Panc1 (cell line): ENCODE data around the gene CATSPER3. TPM values are rescaled to one million over a fixed set of nuclear protein-coding genes. Genes with fewer than 3 reads are reported as not detected.

ENCODE experiments used
- ATAC-seq: fragments of 200-7000 bp; cut with Tn5 transposase; 2 replicates; pipeline ENCODE4 v1.9.1; 2020; ENCODE audit warnings: mild to moderate bottlenecking, moderate library complexity
- BruUV-seq: library from RNA; stranded (reverse); fragments of 400-500 nt; replicated peaks from 2 replicates; lab custom pipeline; 2021; lab: Mats Ljungman, UMichigan
- CTCF ChIA-PET: fragments of 300-600 bp; sonication (Branson Sonifier 250); formaldehyde crosslinking; loops from one replicate; lab custom pipeline; 2022; ENCODE audit warnings: antibody characterized with exemption; lab: Charles Lee
- POLR2A ChIA-PET: fragments of 300-600 bp; sonication (Branson Sonifier 250); formaldehyde crosslinking; loops from one replicate; lab custom pipeline; 2022; ENCODE audit warnings: antibody characterized with exemption; lab: Charles Lee
- DNase-seq: peaks from one replicate; pipeline ENCODE4 v3.0.0-alpha.2; 2010; ENCODE audit warnings: low read depth, low spot score
- H3K27ac ChIP-seq: 2 replicates; pipeline ENCODE4 v1.5.1; 2011; ENCODE audit warnings: mild to moderate bottlenecking, low read length, inconsistent platforms
- H3K27me3 ChIP-seq: fragments of 200-500 bp; sonication (Bioruptor generic); 2 replicates; pipeline ENCODE4 v1.6.0; 2014; ENCODE audit warnings: low read length, inconsistent platforms; ENCODE audit not compliant: control insufficient read depth, insufficient read depth
- H3K36me3 ChIP-seq: fragments of 200-500 bp; sonication (Bioruptor generic); 2 replicates; pipeline ENCODE4 v1.5.1; 2014; ENCODE audit warnings: inconsistent platforms, mild to moderate bottlenecking, low read length, moderate library complexity; ENCODE audit not compliant: control insufficient read depth, insufficient read depth
- H3K4me1 ChIP-seq: 2 replicates; pipeline ENCODE4 v1.5.1; 2011; ENCODE audit warnings: inconsistent platforms, mild to moderate bottlenecking, low read length, moderate library complexity; ENCODE audit not compliant: control insufficient read depth, insufficient read depth
- H3K4me3 ChIP-seq, 2 experiments: 2 replicates each; pipeline ENCODE4 v1.5.1; 2011 to 2012; ENCODE audit warnings: low read depth in 2 of 2, low read length in 2 of 2, mild to moderate bottlenecking in 2 of 2, inconsistent platforms in 1 of 2, moderate library complexity in 1 of 2
- H3K9me3 ChIP-seq: fragments of 200-500 bp; sonication (Bioruptor generic); 2 replicates; pipeline ENCODE4 v1.5.1; 2014; ENCODE audit warnings: low read depth, mild to moderate bottlenecking, inconsistent platforms, low read length, moderate library complexity; ENCODE audit not compliant: control insufficient read depth, insufficient read depth
- CTCF ChIP-seq: fragments of 450-650 bp; IDR thresholded peaks from 2 replicates; pipeline ENCODE4 v1.5.1; 2017; ENCODE audit warnings: mild to moderate bottlenecking
- POLR2AphosphoS5 ChIP-seq: IDR thresholded peaks from 2 replicates; pipeline ENCODE4 v1.6.1; 2012; ENCODE audit warnings: mild to moderate bottlenecking, low read depth, low read length, moderate library complexity
- REST ChIP-seq, 2 experiments: IDR thresholded peaks; 2 replicates each; pipeline ENCODE4 v1.6.1; 2011 to 2012; ENCODE audit warnings: low read depth in 2 of 2, control low read depth in 1 of 2, low read length in 1 of 2, mild to moderate bottlenecking in 1 of 2, moderate library complexity in 1 of 2; ENCODE audit not compliant: insufficient read depth in 1 of 2
- SIN3A ChIP-seq: IDR thresholded peaks from 2 replicates; pipeline ENCODE4 v1.6.1; 2012; ENCODE audit warnings: low read depth, mild to moderate bottlenecking, low read length, moderate library complexity, borderline replicate concordance; ENCODE audit not compliant: insufficient read depth
- TCF7L2 ChIP-seq: IDR thresholded peaks from 2 replicates; pipeline ENCODE4 v1.6.1; 2011; ENCODE audit warnings: mild to moderate bottlenecking, low read depth, low read length, inconsistent platforms
- in situ Hi-C: cut with HindIII; loops from 2 replicates; pipeline ENCODE4 v1.10.0; 2016; ENCODE audit warnings: low sequenced_read_pairs, low pct_unique_long_range_greater_than_20kb
- intact Hi-C: fragments of 100-400 bp; cut with micrococcal nuclease; formaldehyde crosslinking; loops from one replicate; pipeline ENCODE4 v1.10.0; 2022; ENCODE audit not compliant: unreplicated experiment
- total RNA-seq: library from RNA; stranded (reverse); gene quantifications from one replicate; pipeline ENCODE4 v1.2.1, GENCODE V29; 2021; ENCODE audit not compliant: unreplicated experiment

CATSPER3 gene
- total RNA-seq, 1 experiment from 2014 or later = 0.69 TPM

GRCh38 chr5:135033901-135034235 lies 66.2 kb downstream of the CATSPER3 start, which contains the start of gene PITX1:
TSS of gene PITX1 (minus strand) at chr5:135034228. CDS start at chr5:135033881, 347 bp downstream.
- TF ChIP-seq SIN3A = 0 out of 2 replicates have a peak, but pooled peaks have one; percentile 6
- TF ChIP-seq CTCF = no peak
- in situ Hi-C loops = no loop called here
- DNase-seq (no peak), ATAC-seq (peak; percentile 29)
- intact Hi-C loops = loop anchor here (5.0 kb wide), 1 partner anchor 158 kb away; no protein-coding TSS in a partner anchor
- no TSS peak for BruUV-seq
- no peaks in the 10 kb centered on the region for H3K9me3 ChIP-seq
- ChIA-PET CTCF (no interaction called here), POLR2A (no interaction called here)
- peaks cover 4% of the 10 kb centered on the region; the same call in 1 of the 2 replicates for H3K36me3 ChIP-seq
- no peaks in the 10 kb centered on the region for H3K27me3 ChIP-seq
- peak within 1 kb of the TSS; percentile 76 to 96 for H3K4me3 ChIP-seq
- H3K4me1 ChIP-seq = peaks cover 24% of the 10 kb centered on the region
- peak within 1 kb of the TSS; percentile 92 for H3K27ac ChIP-seq

GRCh38 chr5:135034236-135034962 lies 66.7 kb downstream of the CATSPER3 start:
- ChIA-PET POLR2A (no interaction called here), CTCF (no interaction called here)
- Histone ChIP-seq H3K27ac (peak overlapping the region; percentile 83), H3K27me3 (no peaks in the 10 kb centered on the region), H3K36me3 (peaks cover 4% of the 10 kb centered on the region; the same call in 1 of the 2 replicates), H3K9me3 (no peaks in the 10 kb centered on the region), H3K4me1 (peaks cover 24% of the 10 kb centered on the region), H3K4me3 (peak overlapping the region; percentile 76 to 96)
- peak; percentile 64 for ATAC-seq
- TF ChIP-seq REST (IDR thresholded peaks at IDR 0.05; ENCODE audit: insufficient read depth in 1 of 2, low read depth in 2 of 2, low read length in 1 of 2) (no peak), TCF7L2 (no peak), CTCF (no peak), POLR2AphosphoS5 (peak; percentile 26; the same call in 1 of the 2 replicates), SIN3A (no peak)
- no TSS peak for BruUV-seq
- in situ Hi-C loops = no loop called here
- DNase-seq = no peak
- intact Hi-C loops = loop anchor here (5.0 kb wide), 1 partner anchor 158 kb away; no protein-coding TSS in a partner anchor
